ENCODE results near the gene FAM53B. TPM values are rescaled to one million over a fixed set of nuclear protein-coding genes. Genes with fewer than 3 reads are reported as not detected.
A peak's percentile ranks its signal among the peaks of the same experiment; 100 is the strongest.
"Not testable (repeated sequence)": the region's sequence is repeated elsewhere in the genome, so short reads cannot be mapped to it uniquely, and the experiment has no call there.

Gene FAM53B, protein sequence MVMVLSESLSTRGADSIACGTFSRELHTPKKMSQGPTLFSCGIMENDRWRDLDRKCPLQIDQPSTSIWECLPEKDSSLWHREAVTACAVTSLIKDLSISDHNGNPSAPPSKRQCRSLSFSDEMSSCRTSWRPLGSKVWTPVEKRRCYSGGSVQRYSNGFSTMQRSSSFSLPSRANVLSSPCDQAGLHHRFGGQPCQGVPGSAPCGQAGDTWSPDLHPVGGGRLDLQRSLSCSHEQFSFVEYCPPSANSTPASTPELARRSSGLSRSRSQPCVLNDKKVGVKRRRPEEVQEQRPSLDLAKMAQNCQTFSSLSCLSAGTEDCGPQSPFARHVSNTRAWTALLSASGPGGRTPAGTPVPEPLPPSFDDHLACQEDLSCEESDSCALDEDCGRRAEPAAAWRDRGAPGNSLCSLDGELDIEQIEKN
- 6.7 and 7.3 TPM in 2 replicates for total RNA-seq (2014; rRNA removed; shearing (Covaris generic))

- peak; percentile 71 for DNase-seq (ENCODE audit: low read depth)
Observed at GRCh38 chr10:124744102-124745050, at the start of gene FAM53B. Gene FAM53B, minus strand, starts transcription at chr10:124744378. Its CDS starts 37,665 bp downstream, at chr10:124706713.

- DNase-seq (ENCODE audit: low read depth): no peak
Observed at GRCh38 chr10:124792998-124793352, 48.8 kb upstream of the FAM53B start.

GRCh38 chr10:124791547-124792348 is 47.6 kb upstream of the FAM53B start, which contains the start of gene EEF1AKMT2:
Gene EEF1AKMT2, minus strand, starts transcription at chr10:124791887. Its CDS starts 54 bp downstream, at chr10:124791833.
- DNase-seq (ENCODE audit: low read depth): peak; percentile 80

DNA sequence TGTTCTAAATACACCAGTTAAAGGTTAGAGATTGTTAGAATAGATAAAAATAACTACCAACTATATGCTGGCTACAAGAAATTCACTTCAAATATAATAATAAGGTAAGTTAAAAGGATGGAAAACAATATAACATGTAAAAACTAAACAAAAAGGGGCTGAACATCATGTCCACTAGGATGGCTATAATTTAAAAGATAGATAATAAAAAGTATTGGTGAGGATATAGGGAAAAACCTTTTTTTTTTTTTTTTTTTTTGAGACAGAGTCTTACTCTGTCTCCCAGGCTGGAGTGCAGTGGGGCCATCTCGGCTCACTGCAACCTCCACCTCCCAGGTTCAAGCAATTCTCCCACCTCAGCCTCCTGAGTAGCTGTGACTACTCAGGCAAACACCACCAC is 38.7 kb upstream of the FAM53B start:
- not testable (repeated sequence) for DNase-seq (ENCODE audit: low read depth)

- DNase-seq (ENCODE audit: low read depth): no peak
Observed at GRCh38 chr10:124768791-124769190, 24.6 kb upstream of the FAM53B start.

DNA sequence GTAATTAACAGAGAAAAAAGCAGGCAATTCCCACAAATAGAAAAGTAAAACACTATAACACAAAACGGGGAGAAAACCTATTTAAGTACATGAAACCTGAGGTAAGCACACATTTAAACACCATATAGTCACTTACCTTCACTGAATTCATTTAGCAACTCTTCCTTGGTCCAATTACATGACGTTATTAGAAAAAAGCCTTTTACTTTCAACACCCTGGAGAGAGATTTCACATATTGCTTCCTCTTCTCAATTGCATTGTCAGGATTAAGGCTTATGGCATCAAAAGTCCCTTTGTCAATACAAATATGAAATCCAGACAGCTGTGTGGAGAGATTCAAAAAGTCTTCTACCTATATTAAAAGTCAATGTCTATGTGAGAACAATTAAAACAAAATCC is 21.1 kb upstream of the FAM53B start:
- DNase-seq (ENCODE audit: low read depth): no peak

DNA sequence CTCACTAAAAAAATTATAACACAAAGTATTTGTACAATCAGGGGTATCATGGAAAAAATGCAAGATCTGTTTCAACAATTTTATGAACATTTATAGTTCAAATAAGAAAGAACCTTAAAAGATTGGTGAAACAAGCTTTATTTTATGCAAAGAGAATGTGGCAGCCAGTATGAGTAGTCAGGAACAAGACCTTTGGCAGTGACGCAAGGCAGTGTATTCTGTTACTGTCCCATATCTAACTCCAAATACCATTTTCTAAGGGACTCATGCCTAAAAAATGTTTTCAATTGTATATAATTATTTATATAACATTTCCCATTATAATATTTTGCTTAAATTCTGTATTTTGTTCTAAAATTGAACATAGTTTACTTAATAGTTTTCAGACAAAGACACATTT is 19.1 kb upstream of the FAM53B start:
- no peak for DNase-seq (ENCODE audit: low read depth)

DNA sequence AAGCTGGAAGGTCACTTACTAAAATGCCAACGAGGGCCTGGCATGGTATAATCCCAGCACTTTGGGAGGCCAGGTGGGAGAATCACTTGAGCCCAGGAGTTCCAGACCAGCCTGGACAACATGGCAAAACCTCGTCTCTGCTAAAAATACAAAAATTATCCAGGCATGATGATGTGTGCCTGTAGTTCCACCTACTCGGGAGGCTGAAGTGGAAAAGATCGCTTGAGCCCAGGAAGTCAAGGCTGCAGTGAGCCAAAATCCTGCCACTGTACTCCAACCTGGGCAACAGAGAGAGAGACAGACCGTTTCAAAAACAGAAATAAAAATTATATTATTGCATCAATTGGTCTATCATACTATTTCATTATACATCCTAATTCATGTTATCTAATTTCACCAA is 18.1 kb upstream of the FAM53B start:
- no peak for DNase-seq (ENCODE audit: low read depth)

GRCh38 chr10:124756156-124756903 is 12.2 kb upstream of the FAM53B start:
- no peak for DNase-seq (ENCODE audit: low read depth)

GRCh38 chr10:124755581-124755980 is 11.4 kb upstream of the FAM53B start:
- no peak for DNase-seq (ENCODE audit: low read depth)

GRCh38 chr10:124754227-124754626 is 10.0 kb upstream of the FAM53B start:
- no peak for DNase-seq (ENCODE audit: low read depth)

DNA sequence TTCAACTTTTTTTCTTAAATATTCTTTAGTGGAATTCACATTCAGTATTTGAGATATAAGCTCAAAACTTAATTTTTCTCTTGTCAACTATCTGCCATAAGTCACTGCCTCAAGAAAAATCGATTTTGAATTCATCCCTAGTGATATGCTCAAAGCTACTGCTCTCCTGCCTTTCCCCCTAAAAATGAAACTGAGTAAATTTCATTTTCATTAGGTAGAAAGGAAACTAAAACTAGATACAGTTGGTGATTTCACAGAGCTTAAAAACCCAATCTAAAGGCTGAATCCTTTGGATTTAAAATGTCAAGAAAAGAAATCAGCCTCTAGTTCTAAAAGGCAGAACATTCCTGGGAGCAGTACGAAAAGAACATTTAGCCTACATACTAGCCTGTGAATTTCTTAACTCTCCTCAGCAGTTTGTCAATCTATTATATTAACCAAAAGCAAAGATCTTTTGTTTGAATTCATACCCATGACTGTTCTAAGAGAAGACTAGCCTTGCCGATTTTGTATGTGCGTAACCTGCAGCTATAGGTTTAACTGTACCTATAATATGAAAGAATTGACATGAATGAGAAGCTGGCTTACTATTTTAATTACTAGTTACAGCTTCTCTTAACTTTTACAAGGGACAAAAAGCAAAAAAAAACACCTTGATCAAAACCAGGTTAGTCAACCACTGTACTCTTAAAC is 4.9 kb upstream of the FAM53B start:
- no peak for DNase-seq (ENCODE audit: low read depth)

GRCh38 chr10:124748166-124748565 is 4.0 kb upstream of the FAM53B start:
- no peak for DNase-seq (ENCODE audit: low read depth)

- DNase-seq (ENCODE audit: low read depth): no peak
Observed at GRCh38 chr10:124747745-124748144, 3.6 kb upstream of the FAM53B start.

DNA sequence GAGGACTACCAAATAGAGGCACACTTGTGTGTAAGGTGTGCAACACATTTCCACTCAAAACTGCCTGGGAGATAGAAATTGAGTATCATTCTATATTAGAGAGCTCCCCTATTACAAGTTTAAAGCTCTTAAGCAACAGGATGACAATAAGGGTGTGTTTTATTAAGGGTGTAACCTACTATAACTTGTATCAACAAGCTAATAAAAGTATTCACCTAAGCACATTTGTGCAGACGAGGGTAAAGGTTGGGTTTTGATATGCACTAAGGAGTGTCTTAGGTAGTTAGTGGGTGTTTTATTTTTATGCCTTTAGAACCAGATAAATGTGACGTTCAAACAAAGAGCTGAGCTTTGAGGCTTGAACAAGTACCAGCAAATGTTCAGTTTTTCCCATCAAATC is 2.8 kb upstream of the FAM53B start:
- DNase-seq (ENCODE audit: low read depth): no peak

DNA sequence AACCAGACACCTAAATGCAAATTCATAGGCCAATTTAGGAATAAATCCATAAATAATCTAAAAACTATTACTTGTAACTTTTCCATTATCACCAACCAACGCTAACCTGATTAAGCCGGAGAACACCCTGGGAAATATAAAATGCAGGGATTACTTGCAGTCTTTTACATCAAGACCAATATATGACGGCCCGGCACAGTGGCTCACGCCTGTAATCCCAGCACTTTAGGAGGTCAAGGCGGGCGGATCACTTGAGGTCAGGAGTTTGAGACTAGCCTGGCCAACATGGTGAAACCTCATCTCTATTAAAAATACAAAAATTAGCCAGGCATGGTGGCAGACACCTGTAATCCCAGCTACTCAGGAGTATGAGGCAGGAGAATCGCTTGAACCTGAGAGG is 2.3 kb upstream of the FAM53B start:
- DNase-seq (ENCODE audit: low read depth): not testable (repeated sequence)

- DNase-seq (ENCODE audit: low read depth): peak; percentile 43
Observed at GRCh38 chr10:124745673-124746072, 1.5 kb upstream of the FAM53B start.

- no peak for DNase-seq (ENCODE audit: low read depth)
Observed at GRCh38 chr10:124745252-124745651, 1.1 kb upstream of the FAM53B start.

GRCh38 chr10:124743191-124744101 is 732 bp downstream of the FAM53B start:
- DNase-seq (ENCODE audit: low read depth): peak; percentile 21
